IPS-15b (cell line): ENCODE measurements around the gene FGGY.

Experiments used
- H3K27me3 ChIP-seq: one replicate; pipeline ENCODE4 v1.6.1; 2013; ENCODE audit warnings: low read length; ENCODE audit not compliant: control insufficient read depth, insufficient read depth
- H3K36me3 ChIP-seq: one replicate; pipeline ENCODE4 v1.6.1; 2013; ENCODE audit warnings: low read length; ENCODE audit not compliant: control insufficient read depth, insufficient read depth
- H3K4me1 ChIP-seq: one replicate; pipeline ENCODE4 v1.6.1; 2013; ENCODE audit warnings: mild to moderate bottlenecking, low read length; ENCODE audit not compliant: control insufficient read depth, insufficient read depth
- H3K4me3 ChIP-seq: one replicate; pipeline ENCODE4 v1.5.1; 2013; ENCODE audit warnings: low read depth, low read length
- H3K9ac ChIP-seq: one replicate; pipeline ENCODE4 v1.6.1; 2013; ENCODE audit warnings: low read depth, mild to moderate bottlenecking, low read length
- H3K9me3 ChIP-seq: one replicate; pipeline ENCODE4 v1.6.1; 2013; ENCODE audit warnings: mild to moderate bottlenecking, low read length; ENCODE audit not compliant: control insufficient read depth, insufficient read depth

Gene FGGY

GRCh38 chr1:59788825-59789224 is 491.9 kb downstream of the FGGY start:
- Histone ChIP-seq H3K4me3 (no peak overlapping the region), H3K4me1 (no peaks in the 10 kb centered on the region), H3K9me3 (peaks cover 3% of the 10 kb centered on the region), H3K9ac (no peak overlapping the region), H3K36me3 (no peaks in the 10 kb centered on the region), H3K27me3 (no peaks in the 10 kb centered on the region)

- H3K27me3 ChIP-seq = no peaks in the 10 kb centered on the region
- H3K36me3 ChIP-seq = no peaks in the 10 kb centered on the region
- H3K4me3 ChIP-seq = no peak overlapping the region
- H3K9me3 ChIP-seq = no peaks in the 10 kb centered on the region
- H3K9ac ChIP-seq = no peak overlapping the region
- no peaks in the 10 kb centered on the region for H3K4me1 ChIP-seq
These were observed 501.7 kb downstream of the FGGY start for GRCh38 chr1:59798600-59798999.

GRCh38 chr1:59803458-59804038 is 506.7 kb downstream of the FGGY start:
- no peak overlapping the region for H3K9ac ChIP-seq
- H3K36me3 ChIP-seq = no peaks in the 10 kb centered on the region
- no peaks in the 10 kb centered on the region for H3K27me3 ChIP-seq
- no peaks in the 10 kb centered on the region for H3K9me3 ChIP-seq
- no peaks in the 10 kb centered on the region for H3K4me1 ChIP-seq
- H3K4me3 ChIP-seq = no peak overlapping the region

- no peaks in the 10 kb centered on the region for H3K9me3 ChIP-seq
- H3K4me1 ChIP-seq = no peaks in the 10 kb centered on the region
- H3K4me3 ChIP-seq = no peak overlapping the region
- H3K9ac ChIP-seq = no peak overlapping the region
- H3K27me3 ChIP-seq = no peaks in the 10 kb centered on the region
- no peaks in the 10 kb centered on the region for H3K36me3 ChIP-seq
These were observed 507.4 kb downstream of the FGGY start for GRCh38 chr1:59804301-59804700.

- Histone ChIP-seq H3K4me3 (no peak overlapping the region), H3K27me3 (no peaks in the 10 kb centered on the region), H3K4me1 (no peaks in the 10 kb centered on the region), H3K36me3 (no peaks in the 10 kb centered on the region), H3K9ac (no peak overlapping the region), H3K9me3 (no peaks in the 10 kb centered on the region)
These were observed 508.7 kb downstream of the FGGY start for GRCh38 chr1:59805554-59805953.
